ENCODE measurements around the gene DSCAM. TPM values are rescaled to one million over a fixed set of nuclear protein-coding genes. Genes with fewer than 3 reads are reported as not detected.
A peak's percentile ranks its signal among the peaks of the same experiment; 100 is the strongest.
"Not testable (repeated sequence)": the region's sequence is repeated elsewhere in the genome, so short reads cannot be mapped to it uniquely, and the experiment has no call there.

The DSCAM gene
- polyA plus RNA-seq, 1 donor = 1.2 TPM

- no peak for DNase-seq (ENCODE audit: low read depth)
Observed at GRCh38 chr21:40054403-40054802, 792.6 kb downstream of the DSCAM start.

- DNase-seq (ENCODE audit: low read depth) = peak; percentile 28
Observed at GRCh38 chr21:40053007-40053406, 794.0 kb downstream of the DSCAM start.

DNA sequence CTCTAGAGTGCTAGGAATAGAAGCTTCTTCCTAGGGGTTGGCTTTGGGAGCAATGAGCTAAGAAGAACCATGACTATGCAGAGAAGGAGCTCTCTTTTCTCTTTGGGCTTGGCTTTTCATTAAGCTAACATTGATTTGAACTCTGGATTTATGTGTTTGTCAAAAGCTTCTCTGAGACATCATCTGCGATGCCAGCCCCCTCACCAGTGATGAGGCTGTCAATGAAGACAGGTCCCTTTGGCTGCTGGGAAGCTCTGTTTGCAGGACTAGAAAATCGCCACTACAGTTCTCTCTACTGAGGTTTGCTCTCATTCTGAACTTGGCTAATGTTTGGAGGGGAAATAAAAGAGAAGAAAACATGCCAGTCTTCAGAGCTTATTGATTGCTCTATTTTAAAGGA is 794.7 kb downstream of the DSCAM start:
- no peak for DNase-seq (ENCODE audit: low read depth)

GRCh38 chr21:40051801-40052200 is 795.2 kb downstream of the DSCAM start:
- DNase-seq (ENCODE audit: low read depth) = no peak

DNA sequence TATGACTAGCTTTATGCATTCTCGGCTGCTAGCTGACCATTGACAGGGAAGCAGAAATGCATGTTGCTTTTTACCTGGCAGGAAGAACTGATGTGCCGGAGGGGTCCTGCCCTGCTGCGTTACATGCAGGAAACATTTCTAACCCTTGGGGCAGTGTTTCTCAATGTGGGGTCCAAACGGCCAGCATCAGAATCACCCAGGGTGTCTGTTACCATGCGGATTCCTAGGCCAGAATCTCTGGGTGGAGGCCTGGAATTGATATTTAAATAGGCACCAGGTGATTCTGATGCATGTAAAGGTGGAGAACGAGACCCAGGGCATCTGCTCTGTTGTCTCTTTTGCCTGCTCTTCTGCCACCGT is 797.0 kb downstream of the DSCAM start:
- no peak for DNase-seq (ENCODE audit: low read depth)

DNA sequence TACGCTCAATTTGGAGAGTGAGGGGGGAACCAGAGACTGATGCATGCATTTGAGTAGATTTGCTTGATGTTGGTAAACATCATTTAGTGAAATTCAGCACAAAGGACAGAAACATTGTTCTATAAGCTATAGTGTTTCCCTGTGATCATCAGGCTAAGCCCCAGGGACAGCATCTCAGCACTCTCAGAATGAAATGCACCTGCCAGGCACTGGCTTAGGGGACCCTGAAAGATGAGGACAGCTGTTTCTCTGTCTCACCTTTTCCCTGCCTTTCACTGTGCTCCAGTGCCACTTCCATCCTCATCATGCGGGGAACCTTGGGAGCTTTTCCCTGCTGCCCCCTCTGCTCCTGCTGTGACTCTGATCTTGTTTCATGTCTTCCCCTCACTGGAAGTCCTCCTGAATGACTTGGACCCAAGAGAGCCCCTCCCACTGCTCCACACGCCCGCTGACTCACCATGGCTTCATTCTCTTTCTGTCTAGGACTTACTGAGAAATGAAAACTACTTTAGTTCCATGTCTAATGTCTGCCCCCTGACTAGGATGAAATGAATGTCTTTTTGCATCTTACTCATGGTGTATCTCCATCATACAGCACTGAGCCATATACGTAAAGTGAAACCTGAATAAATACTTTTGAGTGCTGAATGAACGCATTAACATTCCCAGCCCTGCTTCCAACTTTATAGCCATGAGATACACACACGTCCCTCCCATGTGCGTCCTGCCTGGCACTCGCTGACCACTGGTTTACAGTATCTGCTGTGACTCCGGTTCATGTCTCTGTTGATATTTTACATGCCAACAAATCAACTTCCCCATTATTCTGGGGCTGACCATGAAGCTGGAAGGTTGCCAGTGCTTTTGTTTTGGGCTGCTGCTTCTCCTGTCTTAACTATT is 797.7 kb downstream of the DSCAM start:
- DNase-seq (ENCODE audit: low read depth) = no peak

DNA sequence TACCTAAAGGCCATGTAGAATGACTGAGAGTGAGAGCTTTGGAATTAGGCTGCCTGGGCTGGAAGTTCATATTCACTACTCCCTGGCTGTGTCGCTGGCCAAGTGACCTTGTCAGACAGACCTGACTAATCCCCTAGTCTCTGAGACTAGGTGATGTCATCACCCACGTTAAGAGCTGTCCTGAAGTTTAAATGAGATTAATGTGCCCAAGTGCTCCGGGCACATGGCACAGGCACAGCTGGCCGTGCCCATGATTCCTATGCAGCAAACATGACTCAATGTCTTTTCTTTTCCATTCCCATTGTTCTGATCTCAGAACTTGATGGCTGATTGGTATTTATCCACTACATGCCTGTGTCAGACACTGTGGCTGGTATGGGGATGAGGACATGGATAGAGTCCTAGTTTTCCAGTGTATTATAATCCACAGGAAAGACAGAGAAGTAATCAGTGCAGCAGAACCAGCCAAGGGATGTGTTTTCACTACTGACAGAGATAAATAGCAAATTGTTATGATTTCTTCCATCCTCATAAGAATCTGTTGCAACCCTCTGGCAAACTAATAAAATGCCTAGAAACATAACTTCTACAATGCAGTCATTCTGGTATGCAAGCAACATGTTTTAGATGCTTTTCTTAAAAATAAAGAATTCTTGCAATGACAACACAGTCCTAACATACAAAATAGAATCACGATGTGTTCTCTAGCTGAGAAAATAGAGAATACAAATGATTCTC is 798.8 kb downstream of the DSCAM start:
- no peak for DNase-seq (ENCODE audit: low read depth)

GRCh38 chr21:40047211-40047610 is 799.7 kb downstream of the DSCAM start:
- DNase-seq (ENCODE audit: low read depth) = no peak

DNA sequence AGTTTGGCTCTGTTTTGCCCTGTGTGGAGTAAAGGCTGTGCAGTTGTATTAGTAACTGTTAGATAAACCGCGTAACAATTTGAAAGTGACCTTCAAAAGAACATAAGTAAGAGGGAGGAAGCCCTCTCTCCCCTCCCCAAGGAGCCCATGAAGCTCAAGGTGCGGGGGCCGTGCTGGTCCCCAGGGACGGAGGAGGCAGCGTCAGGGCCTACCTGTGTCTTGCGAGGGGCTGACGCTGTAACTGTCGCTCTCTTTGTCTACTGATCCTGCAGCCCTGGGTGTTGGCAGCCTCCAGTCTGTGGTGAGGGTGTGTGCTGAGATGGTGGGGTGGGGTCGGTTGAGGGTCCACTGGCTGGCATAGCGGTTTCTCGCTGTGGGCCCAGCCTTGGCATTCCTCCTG is 803.1 kb downstream of the DSCAM start:
- DNase-seq (ENCODE audit: low read depth) = no peak

GRCh38 chr21:40043423-40043822 is 803.5 kb downstream of the DSCAM start:
- no peak for DNase-seq (ENCODE audit: low read depth)

- DNase-seq (ENCODE audit: low read depth) = no peak
Observed at GRCh38 chr21:40041446-40041845, 805.5 kb downstream of the DSCAM start.

DNA sequence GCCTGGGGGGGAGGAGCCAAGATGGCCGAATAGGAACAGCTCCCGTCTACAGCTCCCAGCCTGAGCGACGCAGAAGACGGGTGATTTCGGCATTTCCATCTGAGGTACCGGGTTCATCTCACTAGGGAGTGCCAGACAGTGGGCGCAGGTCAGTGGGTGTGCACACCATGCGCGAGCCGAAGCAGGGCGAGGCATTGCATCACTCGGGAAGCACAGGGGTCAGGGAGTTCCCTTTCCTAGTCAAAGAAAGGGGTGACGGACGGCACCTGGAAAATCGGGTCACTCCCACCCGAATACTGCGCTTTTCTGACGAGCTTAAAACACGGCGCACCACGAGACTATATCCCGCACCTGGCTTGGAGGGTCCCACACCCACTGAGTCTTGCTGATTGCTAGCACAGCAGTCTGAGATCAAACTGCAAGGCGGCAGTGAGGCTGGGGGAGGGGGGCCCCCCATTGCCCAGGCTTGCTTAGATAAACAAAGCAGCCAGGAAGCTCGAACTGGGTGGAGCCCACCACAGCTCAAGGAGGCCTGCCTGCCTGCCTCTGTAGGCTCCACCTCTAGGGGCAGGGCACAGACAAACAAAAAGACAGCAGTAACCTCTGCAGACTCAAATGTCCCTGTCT is 813.7 kb downstream of the DSCAM start:
- DNase-seq (ENCODE audit: low read depth) = not testable (repeated sequence)

DNA sequence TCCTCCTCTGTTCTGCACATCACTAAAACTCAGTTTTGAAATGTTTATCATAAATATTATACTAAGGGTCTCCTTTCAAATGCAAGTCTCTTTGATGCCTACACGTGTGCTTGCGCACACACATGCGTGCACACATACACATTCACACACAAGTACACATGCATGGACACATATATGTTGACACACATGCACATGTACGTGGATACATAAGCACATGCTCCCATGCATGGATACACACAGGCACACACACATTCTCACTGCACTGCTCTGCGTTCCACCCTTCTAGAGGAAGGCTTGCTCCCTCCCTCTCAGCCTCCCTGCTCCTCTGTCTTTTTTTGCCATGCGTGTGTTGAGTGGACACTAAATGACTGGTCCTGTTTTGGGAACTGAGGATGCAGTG is 817.1 kb downstream of the DSCAM start:
- no peak for DNase-seq (ENCODE audit: low read depth)

- DNase-seq (ENCODE audit: low read depth) = not testable (repeated sequence)
Observed at GRCh38 chr21:40028393-40028792, 818.6 kb downstream of the DSCAM start.

DNA sequence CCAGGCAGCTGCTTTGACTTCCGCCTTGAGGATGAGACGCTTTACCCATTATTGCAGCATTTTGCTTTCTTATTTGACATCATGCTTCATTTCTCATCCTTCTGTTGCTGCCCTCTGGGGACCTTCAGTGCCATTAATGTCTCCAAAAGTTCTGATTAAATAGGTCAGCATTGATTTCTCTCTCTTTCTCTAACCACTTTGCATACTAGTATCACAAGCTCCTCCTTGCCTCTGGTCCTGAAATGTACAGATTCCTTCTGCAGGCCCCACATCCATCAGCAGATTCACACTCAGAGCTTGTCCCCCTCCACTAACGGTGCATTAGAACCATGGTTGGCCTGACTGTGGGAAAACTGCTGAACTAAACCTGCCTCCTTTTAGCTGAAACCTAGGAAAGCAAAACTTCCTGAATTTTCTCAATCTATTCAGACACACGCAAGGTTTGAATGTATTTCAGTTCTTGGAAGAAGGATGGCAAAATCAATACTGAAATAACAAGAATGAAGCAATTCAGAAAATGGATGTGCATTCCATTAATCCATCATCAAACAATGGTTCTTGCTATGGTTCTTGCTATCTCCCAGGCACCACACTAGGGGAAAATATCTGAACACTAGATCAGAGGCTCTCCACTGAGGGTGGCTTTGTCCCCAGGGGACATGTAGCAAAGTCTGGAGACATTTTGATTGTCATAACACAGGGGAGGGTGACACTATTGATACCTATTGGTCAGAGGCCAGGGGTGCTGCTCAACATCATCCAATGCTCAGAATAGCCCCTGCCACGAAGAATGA is 825.2 kb downstream of the DSCAM start:
- DNase-seq (ENCODE audit: low read depth) = no peak

DNA sequence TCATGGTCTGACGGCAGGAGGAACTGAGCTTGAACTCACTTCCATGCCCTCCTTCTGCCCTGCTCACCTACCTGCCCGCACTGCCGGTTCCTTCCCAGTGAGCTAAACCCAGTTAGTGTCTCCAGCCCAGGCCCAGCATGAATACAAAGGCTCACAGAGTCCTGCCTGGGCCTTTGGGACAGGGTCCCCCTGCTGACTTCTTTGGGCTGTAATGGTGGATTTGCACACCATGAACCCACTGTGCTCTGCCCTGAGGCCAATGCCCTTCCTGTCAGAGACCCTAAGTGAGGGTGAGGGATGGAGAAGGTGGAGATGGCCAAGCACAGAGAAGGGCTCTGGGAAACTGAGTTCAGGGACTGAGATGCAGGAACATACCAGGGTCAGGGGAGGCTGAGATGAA is 826.3 kb downstream of the DSCAM start:
- no peak for DNase-seq (ENCODE audit: low read depth)

GRCh38 chr21:40018871-40019475 is 828.0 kb downstream of the DSCAM start:
- no peak for DNase-seq (ENCODE audit: low read depth)

- DNase-seq (ENCODE audit: low read depth) = no peak
Observed at GRCh38 chr21:40016667-40017066, 830.3 kb downstream of the DSCAM start.

GRCh38 chr21:40016234-40016633 is 830.7 kb downstream of the DSCAM start:
- no peak for DNase-seq (ENCODE audit: low read depth)

DNA sequence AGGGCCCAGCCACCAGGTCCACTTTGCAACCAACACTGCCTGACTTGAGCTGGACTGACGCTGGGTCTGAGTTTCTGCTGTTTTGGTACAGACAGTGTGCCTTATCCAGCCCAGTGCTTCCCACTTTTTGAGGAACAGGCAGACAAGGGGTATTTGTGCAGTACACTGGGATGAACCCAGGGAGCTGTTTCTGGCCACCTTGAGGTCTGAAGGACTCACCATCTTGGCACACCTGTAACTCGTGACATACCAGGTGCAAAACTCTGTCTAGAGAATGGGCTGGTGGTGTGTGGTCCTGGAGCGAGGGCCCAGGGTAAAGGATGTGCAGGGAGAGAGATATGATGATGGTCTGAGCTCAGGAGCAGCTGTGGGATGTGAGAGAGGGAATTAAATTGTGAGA is 831.1 kb downstream of the DSCAM start:
- no peak for DNase-seq (ENCODE audit: low read depth)

- no peak for DNase-seq (ENCODE audit: low read depth)
Observed at GRCh38 chr21:40014394-40014793, 832.6 kb downstream of the DSCAM start.

Measured in forelimb muscle (tissue), 1 donor.